ENCODE data around the gene NSD2. TPM values are rescaled to one million over a fixed set of nuclear protein-coding genes. Genes with fewer than 3 reads are reported as not detected.

The NSD2 gene
- total and polyA plus RNA-seq, 7 donors: 7.2 to 57.9 (median 36.0) TPM

- Histone ChIP-seq H3K36me3 (peaks cover 0 to 70% (median 12%) of the 10 kb centered on the region in 4 donors), H3K4me1 (no peaks in the 10 kb centered on the region), H3K4me3 (no peak overlapping the region), H3K27ac (no peak overlapping the region), H3K27me3 (no peaks in the 10 kb centered on the region), H3K9me3 (no peaks in the 10 kb centered on the region)
- TF ChIP-seq POLR2A (IDR thresholded peaks at IDR 0.05): no peak
- no peak for TF ChIP-seq POLR2AphosphoS5 (IDR thresholded peaks at IDR 0.05)
- TF ChIP-seq EP300 (IDR thresholded peaks at IDR 0.05): no peak
- TF ChIP-seq CTCF (IDR thresholded peaks at IDR 0.05): no peak
- no peak for DNase-seq
- intact Hi-C loops (cut with DNase I): no loop called here
- 96 to 97% methylated on average over 13 of the region's 13 CpGs for WGBS, 2 donors
Observed at GRCh38 chr4:1932736-1933135, 61.5 kb downstream of the NSD2 start.

GRCh38 chr4:1933700-1934099 is 62.5 kb downstream of the NSD2 start:
- intact Hi-C loops (cut with DNase I): no loop called here
- WGBS, 2 donors: 74 to 92% methylated on average over 3 of the region's 3 CpGs
- Histone ChIP-seq H3K9me3 (no peaks in the 10 kb centered on the region), H3K36me3 (peaks cover 0 to 73% (median 12%) of the 10 kb centered on the region in 4 donors), H3K4me3 (no peak overlapping the region), H3K27ac (no peak overlapping the region), H3K4me1 (no peaks in the 10 kb centered on the region), H3K27me3 (no peaks in the 10 kb centered on the region)
- no peak for DNase-seq
- TF ChIP-seq POLR2AphosphoS5 (IDR thresholded peaks at IDR 0.05) (no peak), CTCF (IDR thresholded peaks at IDR 0.05) (no peak)

GRCh38 chr4:1937550-1937949 is 66.4 kb downstream of the NSD2 start:
- Histone ChIP-seq H3K36me3 (peaks cover 0 to 72% (median 3%) of the 10 kb centered on the region in 4 donors), H3K4me1 (no peaks in the 10 kb centered on the region), H3K27me3 (no peaks in the 10 kb centered on the region), H3K4me3 (no peak overlapping the region), H3K9me3 (no peaks in the 10 kb centered on the region), H3K27ac (no peak overlapping the region)
- DNase-seq: no peak
- TF ChIP-seq EP300 (IDR thresholded peaks at IDR 0.05) (no peak), POLR2AphosphoS5 (IDR thresholded peaks at IDR 0.05) (no peak), CTCF (IDR thresholded peaks at IDR 0.05) (no peak), POLR2A (IDR thresholded peaks at IDR 0.05) (no peak)
- WGBS, 2 donors: 98% methylated on average over 3 of the region's 3 CpGs
- intact Hi-C loops (cut with DNase I): no loop called here

GRCh38 chr4:1938027-1938426 is 66.8 kb downstream of the NSD2 start:
- 94 to 95% methylated on average over 8 of the region's 8 CpGs for WGBS, 2 donors
- Histone ChIP-seq H3K36me3 (peaks cover 0 to 72% (median 7%) of the 10 kb centered on the region in 4 donors), H3K27ac (no peak overlapping the region)

More at GRCh38 chr4:1938027-1938426, 66.8 kb downstream of the NSD2 start:
- TF ChIP-seq EP300 (IDR thresholded peaks at IDR 0.05) (no peak), POLR2AphosphoS5 (IDR thresholded peaks at IDR 0.05) (no peak), CTCF (IDR thresholded peaks at IDR 0.05) (no peak), POLR2A (IDR thresholded peaks at IDR 0.05) (no peak)
- intact Hi-C loops (cut with DNase I): no loop called here
- Histone ChIP-seq H3K4me3 (no peak overlapping the region), H3K4me1 (no peaks in the 10 kb centered on the region), H3K27me3 (no peaks in the 10 kb centered on the region), H3K9me3 (no peaks in the 10 kb centered on the region)
- DNase-seq: no peak

All from sigmoid colon (tissue), 7 donors.